CD8-positive, alpha-beta memory T cell (primary cell): ENCODE measurements around the gene PWWP2B. TPM values are rescaled to one million over a fixed set of nuclear protein-coding genes. Genes with fewer than 3 reads are reported as not detected.
A peak's percentile ranks its signal among the peaks of the same experiment; 100 is the strongest.

ENCODE experiments used
- CTCF ChIA-PET: fragments of 350-600 bp; sonication (Branson Sonifier 250); formaldehyde crosslinking; loops from one replicate; lab custom pipeline; 2021; ENCODE audit warnings: antibody characterized with exemption; lab: Charles Lee
- POLR2A ChIA-PET: fragments of 350-600 bp; sonication (Branson Sonifier 250); formaldehyde crosslinking; loops from one replicate; lab custom pipeline; 2021; ENCODE audit warnings: antibody characterized with exemption; lab: Charles Lee
- DNase-seq, 5 donors: peaks; one replicate each; pipeline versions ENCODE4 v3.0.0 to v3.0.0-alpha.2; 2020 to 2022; ENCODE audit warnings: mixed read lengths in 1 of 5
- H3K27ac ChIP-seq: one replicate; pipeline ENCODE4 v1.7.0; 2013; ENCODE audit warnings: low read depth, mild to moderate bottlenecking, low read length, moderate library complexity
- H3K27me3 ChIP-seq: 2 replicates; pipeline ENCODE4 v1.7.0; 2013; ENCODE audit warnings: low read length, mild to moderate bottlenecking; ENCODE audit not compliant: insufficient read depth, poor library complexity, severe bottlenecking
- H3K36me3 ChIP-seq: 2 replicates; pipeline ENCODE4 v1.7.0; 2013; ENCODE audit warnings: mild to moderate bottlenecking, low read length, moderate library complexity; ENCODE audit not compliant: insufficient read depth
- H3K4me1 ChIP-seq: 2 replicates; pipeline ENCODE4 v1.7.0; 2013; ENCODE audit warnings: mild to moderate bottlenecking, low read length, moderate library complexity; ENCODE audit not compliant: insufficient read depth
- H3K4me3 ChIP-seq: 2 replicates; pipeline ENCODE4 v1.7.0; 2013; ENCODE audit warnings: mild to moderate bottlenecking, low read length
- H3K9me3 ChIP-seq: 2 replicates; pipeline ENCODE4 v1.7.0; 2013; ENCODE audit warnings: mild to moderate bottlenecking, low read length
- H3K27ac Mint-ChIP-seq, 8 donors: one replicate each; pipeline ENCODE4 v1.8.0; 2020 to 2021; ENCODE audit warnings: mixed read lengths in 8 of 8, mild to moderate bottlenecking in 6 of 8, inconsistent platforms in 3 of 8, moderate library complexity in 3 of 8
- H3K27me3 Mint-ChIP-seq, 2 donors: one replicate each; pipeline ENCODE4 v1.8.0; 2020 to 2021; ENCODE audit warnings: mixed read lengths in 2 of 2, mild to moderate bottlenecking in 1 of 2, moderate library complexity in 1 of 2
- H3K36me3 Mint-ChIP-seq, 3 donors: one replicate each; pipeline ENCODE4 v1.8.0; 2020 to 2021; ENCODE audit warnings: mixed read lengths in 3 of 3, inconsistent platforms in 1 of 3, mild to moderate bottlenecking in 1 of 3
- H3K4me1 Mint-ChIP-seq, 3 donors: one replicate each; pipeline ENCODE4 v1.8.0; 2020 to 2021; ENCODE audit warnings: mixed read lengths in 3 of 3, inconsistent platforms in 1 of 3, mild to moderate bottlenecking in 1 of 3
- H3K4me3 Mint-ChIP-seq, 7 donors: one replicate each; pipeline ENCODE4 v1.8.0; 2020 to 2021; ENCODE audit warnings: mixed read lengths in 7 of 7, mild to moderate bottlenecking in 6 of 7, moderate library complexity in 4 of 7, inconsistent platforms in 2 of 7
- H3K9me3 Mint-ChIP-seq, 5 donors: one replicate each; pipeline ENCODE4 v1.8.0; 2020 to 2022; ENCODE audit warnings: mixed read lengths in 5 of 5, mild to moderate bottlenecking in 3 of 5, moderate library complexity in 2 of 5, inconsistent platforms in 1 of 5
- polyA plus RNA-seq: library from polyadenylated mRNA; unstranded; fragments of 300-500 nt; fragmentation: Illumina TruSeq; gene quantifications from one replicate; pipeline ENCODE4 v1.2.3, GENCODE V29; 2021
- total RNA-seq, 2 experiments: library from RNA; stranded (reverse); gene quantifications; one replicate each; pipeline ENCODE4 v1.2.3, GENCODE V29; 2021

PWWP2B gene
- total and polyA plus RNA-seq, 3 experiments from 2014 or later, result 3.1 to 4.4 (median 3.7) TPM

GRCh38 chr10:132365102-132365501, 31.9 kb upstream of the PWWP2B start:
- no peak overlapping the region for H3K4me3 ChIP-seq
- ChIA-PET CTCF (no interaction called here), POLR2A (no interaction called here)
- no peak overlapping the region for H3K27ac ChIP-seq
- peaks cover 0 to 2% of the 10 kb centered on the region in 2 donors for H3K27me3 Mint-ChIP-seq
- H3K36me3 ChIP-seq, result no peaks in the 10 kb centered on the region
- no peaks in the 10 kb centered on the region for H3K4me1 Mint-ChIP-seq
- no peak overlapping the region for H3K4me3 Mint-ChIP-seq
- no peaks in the 10 kb centered on the region for H3K9me3 ChIP-seq
- H3K27ac Mint-ChIP-seq, result no peak overlapping the region
- H3K27me3 ChIP-seq, result no peaks in the 10 kb centered on the region
- peaks cover 7 to 8% (median 8%) of the 10 kb centered on the region in 3 donors for H3K36me3 Mint-ChIP-seq
- no peak for DNase-seq
- H3K4me1 ChIP-seq, result no peaks in the 10 kb centered on the region
- no peaks in the 10 kb centered on the region for H3K9me3 Mint-ChIP-seq

GRCh38 chr10:132366006-132366405, 31.0 kb upstream of the PWWP2B start:
- H3K9me3 Mint-ChIP-seq, result no peaks in the 10 kb centered on the region
- H3K4me1 Mint-ChIP-seq, result no peaks in the 10 kb centered on the region
- no peaks in the 10 kb centered on the region for H3K27me3 ChIP-seq
- no peaks in the 10 kb centered on the region for H3K4me1 ChIP-seq
- H3K36me3 ChIP-seq, result no peaks in the 10 kb centered on the region
- H3K9me3 ChIP-seq, result no peaks in the 10 kb centered on the region
- no peak overlapping the region for H3K4me3 Mint-ChIP-seq
- peaks cover 7 to 8% (median 8%) of the 10 kb centered on the region in 3 donors for H3K36me3 Mint-ChIP-seq
- no peak overlapping the region for H3K4me3 ChIP-seq
- ChIA-PET POLR2A (no interaction called here), CTCF (no interaction called here)
- peaks cover 0 to 3% of the 10 kb centered on the region in 2 donors for H3K27me3 Mint-ChIP-seq
- H3K27ac ChIP-seq, result no peak overlapping the region
- no peak for DNase-seq
- no peak overlapping the region for H3K27ac Mint-ChIP-seq

GRCh38 chr10:132366499-132366898, 30.5 kb upstream of the PWWP2B start:
- no peaks in the 10 kb centered on the region for H3K4me1 Mint-ChIP-seq
- Histone ChIP-seq H3K36me3 (no peaks in the 10 kb centered on the region), H3K9me3 (no peaks in the 10 kb centered on the region), H3K27me3 (no peaks in the 10 kb centered on the region), H3K4me3 (no peak overlapping the region), H3K27ac (no peak overlapping the region), H3K4me1 (no peaks in the 10 kb centered on the region)
- H3K36me3 Mint-ChIP-seq, result peaks cover 5 to 8% (median 6%) of the 10 kb centered on the region in 3 donors
- POLR2A ChIA-PET, result no interaction called here
- DNase-seq, result no peak
- H3K27ac Mint-ChIP-seq, result no peak overlapping the region
- H3K9me3 Mint-ChIP-seq, result no peaks in the 10 kb centered on the region
- no peak overlapping the region for H3K4me3 Mint-ChIP-seq
- CTCF ChIA-PET, result no interaction called here
- H3K27me3 Mint-ChIP-seq, result peaks cover 0 to 3% of the 10 kb centered on the region in 2 donors

GRCh38 chr10:132368391-132368790, 28.6 kb upstream of the PWWP2B start:
- H3K36me3 Mint-ChIP-seq, result peaks cover 5 to 8% (median 6%) of the 10 kb centered on the region in 3 donors
- peaks cover 3 to 4% of the 10 kb centered on the region in 2 donors for H3K27me3 Mint-ChIP-seq
- no peaks in the 10 kb centered on the region for H3K9me3 Mint-ChIP-seq
- H3K9me3 ChIP-seq, result no peaks in the 10 kb centered on the region
- ChIA-PET CTCF (no interaction called here), POLR2A (no interaction called here)
- H3K27ac Mint-ChIP-seq, result no peak overlapping the region
- H3K4me3 ChIP-seq, result no peak overlapping the region
- H3K27ac ChIP-seq, result no peak overlapping the region
- no peak for DNase-seq
- peaks cover 4 to 5% (median 4%) of the 10 kb centered on the region in 3 donors for H3K4me1 Mint-ChIP-seq
- H3K27me3 ChIP-seq, result no peaks in the 10 kb centered on the region
- no peaks in the 10 kb centered on the region for H3K36me3 ChIP-seq
- no peak overlapping the region for H3K4me3 Mint-ChIP-seq
- peaks cover 4% of the 10 kb centered on the region for H3K4me1 ChIP-seq

- Mint-ChIP-seq H3K27me3 (peaks cover 3 to 4% of the 10 kb centered on the region in 2 donors), H3K9me3 (no peaks in the 10 kb centered on the region), H3K4me3 (no peak overlapping the region), H3K27ac (peak overlapping the region in 1 of 8 donors; percentile 21), H3K36me3 (peaks cover 5 to 8% (median 6%) of the 10 kb centered on the region in 3 donors), H3K4me1 (peaks cover 4 to 5% (median 4%) of the 10 kb centered on the region in 3 donors)
- DNase-seq, result peak in 1 of 5 donors; percentile 7
- Histone ChIP-seq H3K36me3 (no peaks in the 10 kb centered on the region), H3K27me3 (no peaks in the 10 kb centered on the region), H3K9me3 (no peaks in the 10 kb centered on the region), H3K4me3 (no peak overlapping the region), H3K27ac (no peak overlapping the region), H3K4me1 (peaks cover 4% of the 10 kb centered on the region)
- ChIA-PET POLR2A (no interaction called here), CTCF (no interaction called here)
These were observed 27.9 kb upstream of the PWWP2B start for GRCh38 chr10:132368881-132369635.

GRCh38 chr10:132369636-132370185, 27.3 kb upstream of the PWWP2B start:
- H3K4me1 Mint-ChIP-seq, result peaks cover 4 to 5% (median 4%) of the 10 kb centered on the region in 3 donors

GRCh38 chr10:132370426-132371340, 26.3 kb upstream of the PWWP2B start:
- Histone ChIP-seq H3K27me3 (no peaks in the 10 kb centered on the region), H3K4me3 (no peak overlapping the region), H3K9me3 (no peaks in the 10 kb centered on the region), H3K27ac (no peak overlapping the region), H3K36me3 (no peaks in the 10 kb centered on the region), H3K4me1 (peaks cover 4% of the 10 kb centered on the region)
- peak in 1 of 5 donors; percentile 41 for DNase-seq
- no peaks in the 10 kb centered on the region for H3K9me3 Mint-ChIP-seq
- peaks cover 5 to 8% (median 5%) of the 10 kb centered on the region in 3 donors for H3K36me3 Mint-ChIP-seq
- no peak overlapping the region for H3K4me3 Mint-ChIP-seq
- peaks cover 4 to 5% (median 4%) of the 10 kb centered on the region in 3 donors for H3K4me1 Mint-ChIP-seq
- H3K27me3 Mint-ChIP-seq, result peaks cover 3 to 4% of the 10 kb centered on the region in 2 donors
- POLR2A ChIA-PET, result no interaction called here
- CTCF ChIA-PET, result no interaction called here
- H3K27ac Mint-ChIP-seq, result no peak overlapping the region

More at GRCh38 chr10:132369636-132370185, 27.3 kb upstream of the PWWP2B start:
- no peak overlapping the region for H3K27ac Mint-ChIP-seq
- H3K4me3 ChIP-seq, result no peak overlapping the region
- H3K36me3 Mint-ChIP-seq, result peaks cover 5 to 8% (median 6%) of the 10 kb centered on the region in 3 donors
- H3K27ac ChIP-seq, result no peak overlapping the region
- peak in 1 of 5 donors; percentile 15 for DNase-seq
- no peaks in the 10 kb centered on the region for H3K36me3 ChIP-seq
- POLR2A ChIA-PET, result no interaction called here
- CTCF ChIA-PET, result no interaction called here
- H3K9me3 ChIP-seq, result no peaks in the 10 kb centered on the region
- H3K4me3 Mint-ChIP-seq, result no peak overlapping the region
- H3K4me1 ChIP-seq, result peaks cover 4% of the 10 kb centered on the region
- H3K27me3 ChIP-seq, result no peaks in the 10 kb centered on the region
- H3K27me3 Mint-ChIP-seq, result peaks cover 3 to 4% of the 10 kb centered on the region in 2 donors
- no peaks in the 10 kb centered on the region for H3K9me3 Mint-ChIP-seq
